DND-41 (cell line): Measurements from ENCODE around the gene CTAG1A.

Experiments
- ATAC-seq: fragments of 200-7000 bp; cut with Tn5 transposase; 3 replicates; pipeline ENCODE4 v1.9.1; 2021; ENCODE audit warnings: low read depth; ENCODE audit not compliant: insufficient read depth
- DNase-seq: peaks from one replicate; pipeline ENCODE4 v3.0.0-alpha.2; 2020
- H2AFZ ChIP-seq: 2 replicates; pipeline ENCODE4 v1.6.0; 2012; ENCODE audit warnings: low read depth, low read length
- H3K27ac ChIP-seq: 2 replicates; pipeline ENCODE4 v1.5.1; 2012; ENCODE audit warnings: low read length, inconsistent platforms
- H3K27me3 ChIP-seq: fragments of 200-600 bp; sonication (generic); 2 replicates; pipeline ENCODE4 v1.6.0; 2012; ENCODE audit warnings: low read length, mild to moderate bottlenecking, inconsistent platforms; ENCODE audit not compliant: insufficient read depth, poor library complexity
- H3K36me3 ChIP-seq: 2 replicates; pipeline ENCODE4 v1.5.1; 2012; ENCODE audit warnings: low read length, inconsistent platforms; ENCODE audit not compliant: insufficient read depth
- H3K4me1 ChIP-seq: 2 replicates; pipeline ENCODE4 v1.5.1; 2012; ENCODE audit warnings: mild to moderate bottlenecking, low read length; ENCODE audit not compliant: insufficient read depth
- H3K4me2 ChIP-seq: 2 replicates; pipeline ENCODE4 v1.6.0; 2012; ENCODE audit warnings: mild to moderate bottlenecking, moderate library complexity, low read length, inconsistent platforms; ENCODE audit not compliant: insufficient read depth
- H3K4me3 ChIP-seq, 2 experiments: fragments of 200-600 bp in 1 of 2; shearing (Covaris generic) in 1 of 2; 2 replicates each; pipeline ENCODE4 v1.5.1; 2012 to 2016; ENCODE audit warnings: inconsistent platforms in 2 of 2, low read length in 2 of 2, mild to moderate bottlenecking in 2 of 2, low read depth in 1 of 2, moderate library complexity in 1 of 2
- H3K79me2 ChIP-seq: 2 replicates; pipeline ENCODE4 v1.6.0; 2012; ENCODE audit warnings: low read length, inconsistent platforms; ENCODE audit not compliant: insufficient read depth
- H3K9ac ChIP-seq: 2 replicates; pipeline ENCODE4 v1.6.0; 2012; ENCODE audit warnings: low read depth, mild to moderate bottlenecking, inconsistent platforms, low read length, moderate library complexity
- H3K9me3 ChIP-seq: 2 replicates; pipeline ENCODE4 v1.5.1; 2012; ENCODE audit warnings: low read length, moderate library complexity, mild to moderate bottlenecking, inconsistent platforms; ENCODE audit not compliant: insufficient read depth, severe bottlenecking
- H4K20me1 ChIP-seq: 2 replicates; pipeline ENCODE4 v1.6.0; 2012; ENCODE audit warnings: low read length; ENCODE audit not compliant: insufficient read depth
- CTCF ChIP-seq: IDR thresholded peaks from 2 replicates; pipeline ENCODE4 v1.5.1; 2012; ENCODE audit warnings: borderline replicate concordance, low read length, moderate library complexity, mild to moderate bottlenecking; ENCODE audit not compliant: poor library complexity, severe bottlenecking; ENCODE audit errors: extremely low read depth
- EZH2 ChIP-seq: IDR thresholded peaks from 3 replicates; pipeline ENCODE4 v1.6.1; 2012; ENCODE audit warnings: borderline replicate concordance, low read depth, mild to moderate bottlenecking, moderate library complexity, low read length, inconsistent platforms; ENCODE audit not compliant: severe bottlenecking

Gene CTAG1A

GRCh38 chrX:154592505-154592904, 7.6 kb downstream of the CTAG1A start:
- Histone ChIP-seq H2AFZ (no peak overlapping the region), H3K9me3 (no peaks in the 10 kb centered on the region), H3K9ac (no peak overlapping the region), H3K4me3 (no peak overlapping the region), H3K79me2 (no peaks in the 10 kb centered on the region), H3K36me3 (no peaks in the 10 kb centered on the region), H4K20me1 (no peaks in the 10 kb centered on the region), H3K27ac (no peak overlapping the region), H3K27me3 (no peaks in the 10 kb centered on the region), H3K4me2 (no peak overlapping the region), H3K4me1 (no peaks in the 10 kb centered on the region)
- no peak for ATAC-seq
- DNase-seq = no peak
- TF ChIP-seq CTCF (no peak), EZH2 (no peak)

- DNase-seq = no peak
- H3K79me2 ChIP-seq = no peaks in the 10 kb centered on the region
- no peak overlapping the region for H3K4me3 ChIP-seq
- H3K4me2 ChIP-seq = no peak overlapping the region
- ATAC-seq = no peak
- no peaks in the 10 kb centered on the region for H4K20me1 ChIP-seq
- TF ChIP-seq EZH2 = no peak
- no peak for TF ChIP-seq CTCF
- no peaks in the 10 kb centered on the region for H3K36me3 ChIP-seq
- no peak overlapping the region for H3K27ac ChIP-seq
- H2AFZ ChIP-seq = no peak overlapping the region
- no peaks in the 10 kb centered on the region for H3K27me3 ChIP-seq
- no peaks in the 10 kb centered on the region for H3K9me3 ChIP-seq
- no peak overlapping the region for H3K9ac ChIP-seq
- no peaks in the 10 kb centered on the region for H3K4me1 ChIP-seq
Observed at GRCh38 chrX:154593201-154593600, 8.3 kb downstream of the CTAG1A start.

- Histone ChIP-seq H3K9me3 (no peaks in the 10 kb centered on the region), H3K79me2 (no peaks in the 10 kb centered on the region), H2AFZ (no peak overlapping the region), H3K4me1 (0 out of 2 replicates have a peak, but pooled peaks cover under 1% of the 10 kb centered on the region), H3K4me3 (no peak overlapping the region), H3K9ac (no peak overlapping the region), H4K20me1 (no peaks in the 10 kb centered on the region), H3K27me3 (no peaks in the 10 kb centered on the region), H3K27ac (no peak overlapping the region), H3K4me2 (no peak overlapping the region), H3K36me3 (no peaks in the 10 kb centered on the region)
- ATAC-seq (no peak), DNase-seq (no peak)
- no peak for TF ChIP-seq EZH2
- no peak for TF ChIP-seq CTCF
Observed at GRCh38 chrX:154594491-154594890, 9.6 kb downstream of the CTAG1A start.

GRCh38 chrX:154595559-154596249, 10.8 kb downstream of the CTAG1A start:
- TF ChIP-seq CTCF = no peak
- TF ChIP-seq EZH2 = no peak
- ATAC-seq (no peak), DNase-seq (no peak)
- no peaks in the 10 kb centered on the region for H4K20me1 ChIP-seq
- no peaks in the 10 kb centered on the region for H3K79me2 ChIP-seq
- H3K4me1 ChIP-seq = 0 out of 2 replicates have a peak, but pooled peaks cover 2% of the 10 kb centered on the region
- no peak overlapping the region for H3K27ac ChIP-seq
- no peaks in the 10 kb centered on the region for H3K9me3 ChIP-seq
- no peak overlapping the region for H3K4me3 ChIP-seq
- H3K4me2 ChIP-seq = no peak overlapping the region
- no peak overlapping the region for H2AFZ ChIP-seq
- no peak overlapping the region for H3K9ac ChIP-seq
- H3K27me3 ChIP-seq = no peaks in the 10 kb centered on the region
- no peaks in the 10 kb centered on the region for H3K36me3 ChIP-seq
